H9 (cell line): ENCODE data around the gene KCNIP1. TPM values are rescaled to one million over a fixed set of nuclear protein-coding genes. Genes with fewer than 3 reads are reported as not detected.

Experiments
- DNase-seq: peaks from one replicate; pipeline ENCODE4 v3.0.0-alpha.2; 2017
- H2AFZ ChIP-seq: one replicate; pipeline ENCODE4 v1.6.1; 2013; ENCODE audit warnings: mild to moderate bottlenecking, low read length, control low read depth, moderate library complexity
- H2AK5ac ChIP-seq: 2 replicates; pipeline ENCODE4 v1.6.1; 2013; ENCODE audit warnings: low read length, control low read depth, mixed read lengths; ENCODE audit not compliant: insufficient read length
- H2BK120ac ChIP-seq: one replicate; pipeline ENCODE4 v1.6.1; 2013; ENCODE audit warnings: low read depth, mild to moderate bottlenecking, low read length, control low read depth, inconsistent platforms; ENCODE audit not compliant: poor library complexity, severe bottlenecking
- H2BK12ac ChIP-seq: 2 replicates; pipeline ENCODE4 v1.6.1; 2013; ENCODE audit warnings: low read length, control low read depth, mixed read lengths, low read depth; ENCODE audit not compliant: insufficient read length
- H2BK15ac ChIP-seq: 2 replicates; pipeline ENCODE4 v1.6.1; 2013; ENCODE audit warnings: low read depth, low read length, control low read depth
- H2BK20ac ChIP-seq: one replicate; pipeline ENCODE4 v1.6.1; 2013; ENCODE audit warnings: low read depth, mild to moderate bottlenecking, low read length, control low read depth, inconsistent platforms; ENCODE audit not compliant: poor library complexity, severe bottlenecking
- H2BK5ac ChIP-seq: 2 replicates; pipeline ENCODE4 v1.6.1; 2013; ENCODE audit warnings: low read length, control low read depth, mixed read lengths; ENCODE audit not compliant: insufficient read length
- H3K14ac ChIP-seq: 2 replicates; pipeline ENCODE4 v1.6.1; 2013; ENCODE audit warnings: low read length, control low read depth; ENCODE audit not compliant: insufficient read depth
- H3K18ac ChIP-seq: 2 replicates; pipeline ENCODE4 v1.6.1; 2013; ENCODE audit warnings: low read depth, mild to moderate bottlenecking, mixed read lengths, low read length, control low read depth; ENCODE audit not compliant: insufficient read length
- H3K23ac ChIP-seq: 2 replicates; pipeline ENCODE4 v1.6.1; 2013; ENCODE audit warnings: low read length, control low read depth, mixed read lengths, low read depth; ENCODE audit not compliant: insufficient read length
- H3K23me2 ChIP-seq: 2 replicates; pipeline ENCODE4 v1.6.1; 2013; ENCODE audit warnings: low read depth, mild to moderate bottlenecking, mixed read lengths, low read length, control low read depth; ENCODE audit not compliant: insufficient read length, poor library complexity, severe bottlenecking
- H3K27ac ChIP-seq: 2 replicates; pipeline ENCODE4 v1.5.1; 2013; ENCODE audit warnings: low read length, control low read depth, mixed read lengths, low read depth; ENCODE audit not compliant: insufficient read length
- H3K27me3 ChIP-seq: 2 replicates; pipeline ENCODE4 v1.6.1; 2013; ENCODE audit warnings: low read length, control low read depth, inconsistent platforms; ENCODE audit not compliant: insufficient read depth
- H3K4ac ChIP-seq: 2 replicates; pipeline ENCODE4 v1.6.1; 2013; ENCODE audit warnings: low read depth, mild to moderate bottlenecking, control low read depth, inconsistent platforms, low read length, moderate library complexity
- H3K4me1 ChIP-seq: 2 replicates; pipeline ENCODE4 v1.6.1; 2013; ENCODE audit warnings: low read length, control low read depth, inconsistent platforms; ENCODE audit not compliant: insufficient read depth
- H3K4me2 ChIP-seq: 2 replicates; pipeline ENCODE4 v1.6.1; 2013; ENCODE audit warnings: low read length, control low read depth, mixed read lengths; ENCODE audit not compliant: insufficient read length, insufficient read depth
- H3K56ac ChIP-seq: 2 replicates; pipeline ENCODE4 v1.6.1; 2013; ENCODE audit warnings: low read depth, mild to moderate bottlenecking, mixed read lengths, low read length, control low read depth; ENCODE audit not compliant: insufficient read length
- H3K79me1 ChIP-seq: 2 replicates; pipeline ENCODE4 v1.6.1; 2013; ENCODE audit warnings: low read depth, mild to moderate bottlenecking, moderate library complexity, low read length, control low read depth, inconsistent platforms; ENCODE audit not compliant: insufficient read depth, poor library complexity, severe bottlenecking
- H3K79me2 ChIP-seq: 2 replicates; pipeline ENCODE4 v1.6.1; 2013; ENCODE audit warnings: low read length, control low read depth, inconsistent platforms; ENCODE audit not compliant: insufficient read depth
- H3K9ac ChIP-seq: 2 replicates; pipeline ENCODE4 v1.6.1; 2013; ENCODE audit warnings: low read length, control low read depth, mixed read lengths; ENCODE audit not compliant: insufficient read length; ENCODE audit errors: extremely low read depth
- H3K9me3 ChIP-seq: one replicate; pipeline ENCODE4 v1.6.1; 2013; ENCODE audit warnings: low read depth, low read length, inconsistent platforms; ENCODE audit not compliant: control insufficient read depth
- H3T11ph ChIP-seq: one replicate; pipeline ENCODE4 v1.6.1; 2013; ENCODE audit warnings: mild to moderate bottlenecking, low read length, control low read depth, inconsistent platforms
- H4K20me1 ChIP-seq: one replicate; pipeline ENCODE4 v1.6.1; 2013; ENCODE audit not compliant: control insufficient read depth, insufficient read length, insufficient read depth
- H4K5ac ChIP-seq: 2 replicates; pipeline ENCODE4 v1.6.1; 2013; ENCODE audit warnings: low read depth, mild to moderate bottlenecking, mixed read lengths, low read length, control low read depth; ENCODE audit not compliant: insufficient read length
- H4K8ac ChIP-seq: replicated peaks from 2 replicates; pipeline ENCODE4 v1.6.1; 2013; ENCODE audit warnings: low read length, control low read depth, mixed read lengths, low read depth; ENCODE audit not compliant: insufficient read length
- H4K91ac ChIP-seq: 2 replicates; pipeline ENCODE4 v1.6.1; 2013; ENCODE audit warnings: low read depth, mild to moderate bottlenecking, moderate library complexity, mixed read lengths, low read length, control low read depth; ENCODE audit not compliant: insufficient read length
- H3K27ac Mint-ChIP-seq, 3 experiments: 2 replicates in 2 of 3; 3 replicates in 1 of 3; pipeline ENCODE4 v1.8.0; 2020 to 2021; ENCODE audit warnings: mixed read lengths in 3 of 3, mild to moderate bottlenecking in 1 of 3, moderate library complexity in 1 of 3
- H3K27me3 Mint-ChIP-seq: 2 replicates; pipeline ENCODE4 v1.8.0; 2021; ENCODE audit warnings: low read depth, mild to moderate bottlenecking, moderate library complexity, mixed read lengths
- H3K36me3 Mint-ChIP-seq, 3 experiments: 2 replicates in 2 of 3; 3 replicates in 1 of 3; pipeline ENCODE4 v1.8.0; 2020 to 2021; ENCODE audit warnings: low read depth in 3 of 3, mixed read lengths in 3 of 3; ENCODE audit not compliant: insufficient read depth in 1 of 3
- H3K4me1 Mint-ChIP-seq, 2 experiments: 2 replicates each; pipeline ENCODE4 v1.8.0; 2020; ENCODE audit warnings: mixed read lengths in 2 of 2
- H3K4me3 Mint-ChIP-seq, 2 experiments: 2 replicates in 1 of 2; 3 replicates in 1 of 2; pipeline ENCODE4 v1.8.0; 2020 to 2021; ENCODE audit warnings: mild to moderate bottlenecking in 2 of 2, mixed read lengths in 2 of 2, moderate library complexity in 1 of 2
- H3K9me3 Mint-ChIP-seq, 2 experiments: 2 replicates in 1 of 2; 3 replicates in 1 of 2; pipeline ENCODE4 v1.8.0; 2020; ENCODE audit warnings: mild to moderate bottlenecking in 2 of 2, mixed read lengths in 2 of 2, moderate library complexity in 1 of 2
- WGBS: extraction: QIAGEN DNeasy Blood & Tissue Kit; methylation state at CpG from one replicate; pipeline ENCODE4 v1.1.7; 2013; ENCODE audit warnings: missing lambda C conversion rate, low lambda C conversion rate, mixed read lengths; ENCODE audit not compliant: insufficient read length; ENCODE audit errors: extremely low coverage; 5-methylcytosine and 5-hydroxymethylcytosine counted together
- total RNA-seq: library from RNA; stranded (reverse); gene quantifications from 2 replicates; pipeline ENCODE4 v1.2.1, GENCODE V29; 2021
- TF ChIP-seq, protein P1 (sequence below): fragments of 200-600 bp; sonication (generic); conservative IDR thresholded peaks from 3 replicates; pipeline ENCODE4 v1.8.0; 2021; ENCODE audit warnings: antibody characterized with exemption, mild to moderate bottlenecking

KCNIP1 gene
- total RNA-seq, 1 experiment from 2014 or later = 0.63 TPM

DNA sequence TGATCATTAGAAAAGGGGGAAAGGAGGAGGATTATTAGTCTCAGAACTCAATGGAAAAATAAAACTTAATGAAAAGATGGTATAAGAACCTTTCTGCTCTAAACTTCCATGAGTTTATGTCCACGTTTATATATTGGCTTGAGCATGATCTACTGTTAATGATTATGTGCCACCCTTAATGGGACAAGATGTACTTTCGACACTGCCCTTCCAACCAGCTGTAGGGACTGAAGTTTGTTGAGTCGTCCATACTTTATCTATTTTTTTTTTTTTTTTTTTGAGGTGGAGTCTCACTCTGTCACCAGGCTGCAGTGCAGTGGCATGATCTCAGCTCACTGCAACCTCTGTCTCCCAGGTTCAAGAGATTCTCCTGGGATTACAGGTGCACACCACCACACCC, 254.7 kb downstream of the KCNIP1 start:
- no peak overlapping the region for H2AFZ ChIP-seq
- H3K4me3 Mint-ChIP-seq = no peak overlapping the region; a peak in 1 of 5 replicates
- WGBS = no CpG with 5 or more reads among the region's 3 CpGs
- TF ChIP-seq, protein P1, sequence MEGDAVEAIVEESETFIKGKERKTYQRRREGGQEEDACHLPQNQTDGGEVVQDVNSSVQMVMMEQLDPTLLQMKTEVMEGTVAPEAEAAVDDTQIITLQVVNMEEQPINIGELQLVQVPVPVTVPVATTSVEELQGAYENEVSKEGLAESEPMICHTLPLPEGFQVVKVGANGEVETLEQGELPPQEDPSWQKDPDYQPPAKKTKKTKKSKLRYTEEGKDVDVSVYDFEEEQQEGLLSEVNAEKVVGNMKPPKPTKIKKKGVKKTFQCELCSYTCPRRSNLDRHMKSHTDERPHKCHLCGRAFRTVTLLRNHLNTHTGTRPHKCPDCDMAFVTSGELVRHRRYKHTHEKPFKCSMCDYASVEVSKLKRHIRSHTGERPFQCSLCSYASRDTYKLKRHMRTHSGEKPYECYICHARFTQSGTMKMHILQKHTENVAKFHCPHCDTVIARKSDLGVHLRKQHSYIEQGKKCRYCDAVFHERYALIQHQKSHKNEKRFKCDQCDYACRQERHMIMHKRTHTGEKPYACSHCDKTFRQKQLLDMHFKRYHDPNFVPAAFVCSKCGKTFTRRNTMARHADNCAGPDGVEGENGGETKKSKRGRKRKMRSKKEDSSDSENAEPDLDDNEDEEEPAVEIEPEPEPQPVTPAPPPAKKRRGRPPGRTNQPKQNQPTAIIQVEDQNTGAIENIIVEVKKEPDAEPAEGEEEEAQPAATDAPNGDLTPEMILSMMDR = no peak
- no peak overlapping the region for H3K56ac ChIP-seq
- H2BK120ac ChIP-seq = no peak overlapping the region
- H4K5ac ChIP-seq = no peak overlapping the region
- H3K27ac ChIP-seq = no peak overlapping the region
- H4K91ac ChIP-seq = no peak overlapping the region
- no peak overlapping the region for H2BK12ac ChIP-seq
- H3K9ac ChIP-seq = no peak overlapping the region
- H3K9me3 Mint-ChIP-seq = peaks cover 2 to 4% of the 10 kb centered on the region in 2 experiments; a peak in 4 of 5 replicates
- H3K4me1 Mint-ChIP-seq = peaks cover 23 to 28% of the 10 kb centered on the region in 2 experiments
- no peaks in the 10 kb centered on the region for H3K23me2 ChIP-seq
- H2BK5ac ChIP-seq = no peak overlapping the region
- H3K79me1 ChIP-seq = no peaks in the 10 kb centered on the region
- no peak overlapping the region for H3K23ac ChIP-seq
- no peaks in the 10 kb centered on the region for H3K79me2 ChIP-seq
- H4K8ac ChIP-seq = no peak overlapping the region
- no peaks in the 10 kb centered on the region for H3K9me3 ChIP-seq
- no peak overlapping the region for H3K4me2 ChIP-seq
- no peak overlapping the region for H3K27ac Mint-ChIP-seq
- H3K27me3 ChIP-seq = no peaks in the 10 kb centered on the region
- no peaks in the 10 kb centered on the region for H4K20me1 ChIP-seq
- no peak overlapping the region for H2BK20ac ChIP-seq
- no peak for DNase-seq
- no peak overlapping the region for H3K14ac ChIP-seq
- peaks cover 0 to 7% (median 3%) of the 10 kb centered on the region in 3 experiments; a peak in 5 of 7 replicates for H3K36me3 Mint-ChIP-seq
- no peak overlapping the region for H3K18ac ChIP-seq
- peaks cover 9% of the 10 kb centered on the region for H3K4me1 ChIP-seq
- H3K27me3 Mint-ChIP-seq = no peaks in the 10 kb centered on the region
- H3K4ac ChIP-seq = no peak overlapping the region
- H2AK5ac ChIP-seq = no peak overlapping the region
- H2BK15ac ChIP-seq = no peak overlapping the region
- no peak overlapping the region for H3T11ph ChIP-seq
